GM20000 (cell line): Measurements from ENCODE around the gene CYP2U1.
"Not testable (repeated sequence)": the region's sequence is repeated elsewhere in the genome, so short reads cannot be mapped to it uniquely, and the experiment has no call there.

ENCODE experiments used
- DNase-seq: peaks from one replicate; pipeline ENCODE4 v3.0.0; 2012; ENCODE audit warnings: low spot score
- CTCF ChIP-seq: IDR thresholded peaks from 2 replicates; pipeline ENCODE4 v1.5.1; 2012; ENCODE audit warnings: mild to moderate bottlenecking, control low read depth; ENCODE audit errors: extremely low read depth, missing control alignments

CYP2U1 gene

GRCh38 chr4:107902715-107903114 lies 28.6 kb upstream of the CYP2U1 start:
- TF ChIP-seq CTCF: no peak

GRCh38 chr4:107905082-107905481 lies 26.3 kb upstream of the CYP2U1 start:
- DNase-seq: not testable (repeated sequence)

More at GRCh38 chr4:107902715-107903114, 28.6 kb upstream of the CYP2U1 start:
- no peak for DNase-seq

GRCh38 chr4:107906458-107907100 lies 24.8 kb upstream of the CYP2U1 start:
- DNase-seq: no peak
- no peak for TF ChIP-seq CTCF

- DNase-seq: no peak
- no peak for TF ChIP-seq CTCF
Measured at GRCh38 chr4:107908377-107908776, 23.0 kb upstream of the CYP2U1 start.

GRCh38 chr4:107913283-107913899 lies 18.0 kb upstream of the CYP2U1 start:
- peak; percentile 36 for DNase-seq
- peak; percentile 36 for TF ChIP-seq CTCF

GRCh38 chr4:107915220-107915619 lies 16.1 kb upstream of the CYP2U1 start:
- no peak for TF ChIP-seq CTCF

GRCh38 chr4:107916623-107917022 lies 14.7 kb upstream of the CYP2U1 start:
- no peak for TF ChIP-seq CTCF
- no peak for DNase-seq

More at GRCh38 chr4:107915220-107915619, 16.1 kb upstream of the CYP2U1 start:
- no peak for DNase-seq

GRCh38 chr4:107917500-107917899 lies 13.8 kb upstream of the CYP2U1 start:
- TF ChIP-seq CTCF: no peak
- no peak for DNase-seq
